ENCODE results near the gene RHOC. TPM values are rescaled to one million over a fixed set of nuclear protein-coding genes. Genes with fewer than 3 reads are reported as not detected.

Gene RHOC
- total and polyA plus RNA-seq, 2 donors (not counting 1 experiment from before 2014, with no cell fraction given), result 484 to 857 TPM

- no peaks in the 10 kb centered on the region for H3K9me3 ChIP-seq (ENCODE audit: control insufficient read depth, insufficient read depth, low read depth, low read length)
- H3K79me2 ChIP-seq (ENCODE audit: control insufficient read depth, insufficient read depth, low read length), result no peaks in the 10 kb centered on the region
- peak overlapping the region; percentile 45 for H2AFZ ChIP-seq (ENCODE audit: low read length)
- no peak overlapping the region for H3K27ac ChIP-seq (ENCODE audit: insufficient read depth, low read length)
- no peaks in the 10 kb centered on the region for H3K36me3 ChIP-seq (ENCODE audit: control insufficient read depth, insufficient read depth, low read length)
- H3K4me3 ChIP-seq (replicated peaks in 1 of 4; ENCODE audit: control extremely low read depth in 1 of 4, insufficient read depth in 1 of 4, low read depth in 3 of 4, low read length in 4 of 4), result peak overlapping the region; percentile 17 to 67 (median 50)
- peaks cover 6% of the 10 kb centered on the region for H3K27me3 ChIP-seq (ENCODE audit: control insufficient read depth, insufficient read depth, low read length)
- H3K4me2 ChIP-seq (ENCODE audit: extremely low read depth, insufficient read depth, low read length), result peak overlapping the region; percentile 89
- H3K9ac ChIP-seq (ENCODE audit: insufficient read depth, low read length), result no peak overlapping the region
- no peak for TF ChIP-seq EZH2 (IDR thresholded peaks at IDR 0.05; ENCODE audit: low read length, missing control alignments)
- peak in 1 of 2 donors; percentile 8 for TF ChIP-seq CTCF (conservative IDR thresholded peaks at IDR 0.05 in 1 of 2, IDR thresholded peaks at IDR 0.05 in 1 of 2; ENCODE audit: low read depth in 1 of 2, low read length in 2 of 2)
- H3K4me1 ChIP-seq (ENCODE audit: control insufficient read depth, extremely low read depth, insufficient read depth, low read length), result peaks cover 2% of the 10 kb centered on the region
- H4K20me1 ChIP-seq (ENCODE audit: control insufficient read depth, extremely low read depth, insufficient read depth, low read length), result no peaks in the 10 kb centered on the region
- DNase-seq (ENCODE audit: low read depth in 2 of 2), result no peak
These were observed 7.7 kb upstream of the RHOC start for GRCh38 chr1:112714313-112715263.

GRCh38 chr1:112713466-112714312 lies 6.8 kb upstream of the RHOC start:
- Histone ChIP-seq H3K27me3 (ENCODE audit: control insufficient read depth, insufficient read depth, low read length) (peaks cover 6% of the 10 kb centered on the region), H3K4me1 (ENCODE audit: control insufficient read depth, extremely low read depth, insufficient read depth, low read length) (peaks cover 2% of the 10 kb centered on the region), H2AFZ (ENCODE audit: low read length) (peak overlapping the region; percentile 45), H3K4me2 (ENCODE audit: extremely low read depth, insufficient read depth, low read length) (peak overlapping the region; percentile 89), H3K79me2 (ENCODE audit: control insufficient read depth, insufficient read depth, low read length) (no peaks in the 10 kb centered on the region), H3K4me3 (replicated peaks in 1 of 4; ENCODE audit: control extremely low read depth in 1 of 4, insufficient read depth in 1 of 4, low read depth in 3 of 4, low read length in 4 of 4) (peak overlapping the region; percentile 1 to 67 (median 32)), H3K9me3 (ENCODE audit: control insufficient read depth, insufficient read depth, low read depth, low read length) (no peaks in the 10 kb centered on the region), H4K20me1 (ENCODE audit: control insufficient read depth, extremely low read depth, insufficient read depth, low read length) (no peaks in the 10 kb centered on the region), H3K9ac (ENCODE audit: insufficient read depth, low read length) (no peak overlapping the region), H3K27ac (ENCODE audit: insufficient read depth, low read length) (no peak overlapping the region), H3K36me3 (ENCODE audit: control insufficient read depth, insufficient read depth, low read length) (no peaks in the 10 kb centered on the region)
- no peak for DNase-seq (ENCODE audit: low read depth in 2 of 2)
- no peak for TF ChIP-seq CTCF (conservative IDR thresholded peaks at IDR 0.05 in 1 of 2, IDR thresholded peaks at IDR 0.05 in 1 of 2; ENCODE audit: low read depth in 1 of 2, low read length in 2 of 2)
- no peak for TF ChIP-seq EZH2 (IDR thresholded peaks at IDR 0.05; ENCODE audit: low read length, missing control alignments)

- Histone ChIP-seq H3K27ac (ENCODE audit: insufficient read depth, low read length) (no peak overlapping the region), H3K4me3 (replicated peaks in 1 of 4; ENCODE audit: control extremely low read depth in 1 of 4, insufficient read depth in 1 of 4, low read depth in 3 of 4, low read length in 4 of 4) (no peak overlapping the region), H3K36me3 (ENCODE audit: control insufficient read depth, insufficient read depth, low read length) (no peaks in the 10 kb centered on the region), H3K9ac (ENCODE audit: insufficient read depth, low read length) (no peak overlapping the region), H3K79me2 (ENCODE audit: control insufficient read depth, insufficient read depth, low read length) (no peaks in the 10 kb centered on the region), H3K9me3 (ENCODE audit: control insufficient read depth, insufficient read depth, low read depth, low read length) (no peaks in the 10 kb centered on the region), H3K4me2 (ENCODE audit: extremely low read depth, insufficient read depth, low read length) (no peak overlapping the region), H2AFZ (ENCODE audit: low read length) (no peak overlapping the region), H4K20me1 (ENCODE audit: control insufficient read depth, extremely low read depth, insufficient read depth, low read length) (no peaks in the 10 kb centered on the region), H3K27me3 (ENCODE audit: control insufficient read depth, insufficient read depth, low read length) (peaks cover 6% of the 10 kb centered on the region), H3K4me1 (ENCODE audit: control insufficient read depth, extremely low read depth, insufficient read depth, low read length) (peaks cover 2% of the 10 kb centered on the region)
- DNase-seq (ENCODE audit: low read depth in 2 of 2), result no peak
- TF ChIP-seq EZH2 (IDR thresholded peaks at IDR 0.05; ENCODE audit: low read length, missing control alignments), result no peak
These were observed 5.8 kb upstream of the RHOC start for GRCh38 chr1:112712701-112713128.
